MCF 10A (cell line): Measurements from ENCODE around the gene GMPR. TPM values are rescaled to one million over a fixed set of nuclear protein-coding genes. Genes with fewer than 3 reads are reported as not detected.

Experiments
- BruUV-seq: library from RNA; stranded (reverse); fragments of 400-500 nt; replicated peaks from 2 replicates; lab custom pipeline; 2021; lab: Mats Ljungman, UMichigan
- CTCF ChIA-PET: fragments of 300-600 bp; sonication (Branson Sonifier 250); formaldehyde crosslinking; extraction: SDS; loops from one replicate; lab custom pipeline; 2021; ENCODE audit warnings: antibody characterized with exemption, inconsistent platforms; lab: Yijun Ruan, JAX
- POLR2A ChIA-PET: fragments of 300-600, 350-650 bp; sonication (Branson Sonifier 250); formaldehyde crosslinking; extraction: SDS; loops from one replicate; lab custom pipeline; 2020; ENCODE audit warnings: antibody characterized with exemption, inconsistent platforms; lab: Yijun Ruan, JAX
- DNase-seq: peaks from one replicate; pipeline ENCODE4 v3.0.0-alpha.2; 2018; ENCODE audit not compliant: unreplicated experiment
- H3K27ac Mint-ChIP-seq: one replicate; pipeline ENCODE4 v1.8.0; 2022; ENCODE audit warnings: mild to moderate bottlenecking, low read depth, mixed read lengths; ENCODE audit not compliant: unreplicated experiment
- H3K27me3 Mint-ChIP-seq: one replicate; pipeline ENCODE4 v1.8.0; 2022; ENCODE audit warnings: mixed read lengths; ENCODE audit not compliant: insufficient read depth, unreplicated experiment
- H3K36me3 Mint-ChIP-seq: one replicate; pipeline ENCODE4 v1.8.0; 2022; ENCODE audit warnings: mild to moderate bottlenecking, moderate library complexity, mixed read lengths; ENCODE audit not compliant: insufficient read depth, unreplicated experiment
- H3K4me1 Mint-ChIP-seq: one replicate; pipeline ENCODE4 v1.8.0; 2022; ENCODE audit warnings: mixed read lengths; ENCODE audit not compliant: insufficient read depth, unreplicated experiment
- H3K4me3 Mint-ChIP-seq: one replicate; pipeline ENCODE4 v1.8.0; 2022; ENCODE audit warnings: mild to moderate bottlenecking, moderate library complexity, mixed read lengths; ENCODE audit not compliant: unreplicated experiment
- H3K9me3 Mint-ChIP-seq: one replicate; pipeline ENCODE4 v1.8.0; 2022; ENCODE audit warnings: mixed read lengths; ENCODE audit not compliant: unreplicated experiment
- CTCF ChIP-seq: fragments of 200-600 bp; IDR thresholded peaks from one replicate; pipeline ENCODE4 v1.8.0; 2022; ENCODE audit warnings: antibody characterized with exemption, mild to moderate bottlenecking; ENCODE audit not compliant: unreplicated experiment
- intact Hi-C: fragments of 100-400 bp; cut with micrococcal nuclease; formaldehyde crosslinking; loops from 2 replicates; pipeline ENCODE4 v1.14.1; 2022
- total RNA-seq: library from RNA; stranded (reverse); gene quantifications from 2 replicates; pipeline ENCODE4 v1.2.3, GENCODE V29; 2022

Gene GMPR
- total RNA-seq, 1 experiment from 2014 or later = 3.0 TPM

GRCh38 chr6:16284472-16284871 lies 46.1 kb downstream of the GMPR start:
- no peaks in the 10 kb centered on the region for H3K36me3 Mint-ChIP-seq
- H3K4me1 Mint-ChIP-seq = no peaks in the 10 kb centered on the region
- H3K27ac Mint-ChIP-seq = no peak overlapping the region
- no peak for DNase-seq
- no peak for TF ChIP-seq CTCF
- no peaks in the 10 kb centered on the region for H3K27me3 Mint-ChIP-seq
- ChIA-PET CTCF (interaction anchor here (0.8 kb wide), 1 partner anchor 10 kb away, joined by 3 read pairs; no protein-coding TSS in a partner anchor), POLR2A (interaction anchor here (0.6 to 0.7 kb wide), 3 partner anchors 12 to 531 kb away, joined by 3 read pairs; no protein-coding TSS in a partner anchor)
- no peak overlapping the region for H3K4me3 Mint-ChIP-seq
- intact Hi-C loops = no loop called here
- no peaks in the 10 kb centered on the region for H3K9me3 Mint-ChIP-seq
- BruUV-seq = no TSS peak

GRCh38 chr6:16285467-16286150 lies 47.2 kb downstream of the GMPR start:
- Mint-ChIP-seq H3K4me1 (no peaks in the 10 kb centered on the region), H3K9me3 (no peaks in the 10 kb centered on the region), H3K4me3 (no peak overlapping the region), H3K36me3 (no peaks in the 10 kb centered on the region), H3K27me3 (no peaks in the 10 kb centered on the region), H3K27ac (no peak overlapping the region)
- intact Hi-C loops = loop anchor here (2.0 kb wide), 1 partner anchor 45 kb away; no protein-coding TSS in a partner anchor
- BruUV-seq = no TSS peak
- no peak for DNase-seq
- ChIA-PET POLR2A (no interaction called here), CTCF (interaction anchor here (0.7 to 1.2 kb wide), 4 partner anchors 11 to 84 kb away, joined by 3 to 4 read pairs (median 3); no protein-coding TSS in a partner anchor)
- no peak for TF ChIP-seq CTCF

- CTCF ChIA-PET = interaction anchor here (0.5 to 1.2 kb wide), 6 partner anchors 11 to 534 kb away, joined by 3 to 4 read pairs (median 3); no protein-coding TSS in a partner anchor
- no peak overlapping the region for H3K27ac Mint-ChIP-seq
- peak; percentile 30 for DNase-seq
- H3K4me1 Mint-ChIP-seq = no peaks in the 10 kb centered on the region
- no peak overlapping the region for H3K4me3 Mint-ChIP-seq
- no TSS peak for BruUV-seq
- intact Hi-C loops = loop anchor here (2.0 kb wide), 1 partner anchor 45 kb away; no protein-coding TSS in a partner anchor
- POLR2A ChIA-PET = no interaction called here
- no peaks in the 10 kb centered on the region for H3K36me3 Mint-ChIP-seq
- H3K9me3 Mint-ChIP-seq = no peaks in the 10 kb centered on the region
- H3K27me3 Mint-ChIP-seq = no peaks in the 10 kb centered on the region
- TF ChIP-seq CTCF = peak; percentile 30
Measured at GRCh38 chr6:16286151-16286522, 47.8 kb downstream of the GMPR start.

GRCh38 chr6:16288163-16288562 lies 49.8 kb downstream of the GMPR start:
- Mint-ChIP-seq H3K9me3 (no peaks in the 10 kb centered on the region), H3K36me3 (no peaks in the 10 kb centered on the region), H3K27me3 (no peaks in the 10 kb centered on the region), H3K4me1 (no peaks in the 10 kb centered on the region), H3K27ac (no peak overlapping the region), H3K4me3 (no peak overlapping the region)
- CTCF ChIA-PET = interaction anchor here (0.6 to 2.2 kb wide), 3 partner anchors 9 to 48 kb away, joined by 3 to 10 read pairs (median 3); no protein-coding TSS in a partner anchor
- DNase-seq = no peak
- BruUV-seq = no TSS peak
- POLR2A ChIA-PET = no interaction called here
- no peak for TF ChIP-seq CTCF
- intact Hi-C loops = no loop called here
